Measurements from ENCODE around the gene DDO. TPM values are rescaled to one million over a fixed set of nuclear protein-coding genes. Genes with fewer than 3 reads are reported as not detected.
"Not testable (repeated sequence)": the region's sequence is repeated elsewhere in the genome, so short reads cannot be mapped to it uniquely, and the experiment has no call there.

Gene DDO
- 0.07 TPM in 1 of 2 replicates, not detected in the other for total RNA-seq

- TF ChIP-seq CTCF (conservative IDR thresholded peaks at IDR 0.05; ENCODE audit: low read depth, low read length), result no peak
- peak; percentile 36 for DNase-seq (ENCODE audit: low read depth)
- peak within 1 kb of the TSS; percentile 56 for H3K4me3 ChIP-seq (ENCODE audit: low read depth, low read length)
These were observed at the start of gene DDO for GRCh38 chr6:110415086-110415916. TSS of gene DDO (minus strand) at chr6:110415575. CDS start at chr6:110413462, 2,113 bp downstream.

DNA sequence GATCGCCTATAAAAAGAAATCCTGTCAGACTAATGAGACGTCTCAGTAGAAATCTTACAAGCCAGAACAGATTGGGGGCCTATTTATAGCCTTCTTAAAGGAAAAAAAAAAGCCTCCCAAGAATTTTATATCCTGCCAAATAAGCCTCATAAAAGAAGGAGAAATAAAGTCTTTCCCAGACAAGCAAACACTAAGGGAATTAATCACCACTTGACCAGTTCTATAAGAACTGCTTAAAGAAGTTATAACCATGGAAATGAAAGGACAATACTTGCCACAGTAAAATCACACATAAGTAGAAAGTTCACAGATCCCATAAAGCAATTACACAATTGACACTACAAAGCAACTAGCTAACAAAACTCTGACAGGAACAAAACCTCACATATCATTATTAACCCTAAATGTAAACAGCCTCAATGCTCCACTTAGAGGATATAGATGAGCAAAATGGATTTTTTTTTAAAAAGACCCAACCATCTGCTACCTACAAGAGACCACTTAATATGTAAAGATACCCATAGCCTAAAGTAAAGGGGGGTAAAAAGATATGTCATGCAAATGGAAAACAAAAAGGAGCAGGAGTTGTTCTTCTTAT is 47.6 kb upstream of the DDO start:
- DNase-seq (ENCODE audit: low read depth), result no peak
- TF ChIP-seq CTCF (conservative IDR thresholded peaks at IDR 0.05; ENCODE audit: low read depth, low read length), result no peak
- H3K4me3 ChIP-seq (ENCODE audit: low read depth, low read length), result no peak overlapping the region

DNA sequence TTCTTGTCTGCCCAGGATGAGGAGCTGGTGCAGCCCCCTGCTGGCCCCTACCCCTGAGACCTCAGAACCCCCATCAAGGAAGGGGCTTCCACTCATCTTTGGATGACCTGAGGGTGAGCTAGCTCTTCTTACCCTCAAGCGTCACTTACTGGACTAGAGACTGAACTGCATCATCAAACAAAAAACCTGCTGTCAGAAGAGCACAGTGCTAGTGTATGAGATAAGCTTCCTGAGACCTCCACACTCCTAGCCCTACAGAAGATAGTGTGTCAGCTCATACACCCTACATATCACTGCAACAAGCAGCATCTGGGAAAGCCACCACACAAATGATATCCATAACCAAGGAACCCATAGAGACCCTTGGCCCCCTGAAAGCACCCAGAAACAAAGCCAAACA is 46.0 kb upstream of the DDO start:
- no peak for DNase-seq (ENCODE audit: low read depth)
- no peak for TF ChIP-seq CTCF (conservative IDR thresholded peaks at IDR 0.05; ENCODE audit: low read depth, low read length)
- no peak overlapping the region for H3K4me3 ChIP-seq (ENCODE audit: low read depth, low read length)

DNA sequence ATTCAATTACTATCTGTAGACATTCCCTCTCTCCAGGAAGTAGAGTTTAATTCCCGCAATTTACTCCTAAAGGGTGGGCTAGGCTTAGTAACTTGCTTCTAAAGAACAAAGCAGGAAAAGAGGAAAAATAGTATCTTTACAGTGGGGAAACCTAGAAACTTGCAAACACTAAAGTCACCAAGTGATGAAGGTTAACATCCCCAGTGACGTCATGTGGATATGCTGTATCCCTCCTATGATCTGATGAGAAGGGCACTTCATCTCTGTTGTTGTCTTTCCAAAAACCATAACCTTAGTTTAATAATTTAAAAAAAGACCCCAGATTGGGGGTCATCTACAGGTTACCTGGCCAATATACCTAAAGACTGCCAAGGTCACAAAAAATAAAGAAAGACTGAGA is 43.8 kb upstream of the DDO start:
- no peak for TF ChIP-seq CTCF (conservative IDR thresholded peaks at IDR 0.05; ENCODE audit: low read depth, low read length)
- H3K4me3 ChIP-seq (ENCODE audit: low read depth, low read length), result no peak overlapping the region
- DNase-seq (ENCODE audit: low read depth), result no peak

DNA sequence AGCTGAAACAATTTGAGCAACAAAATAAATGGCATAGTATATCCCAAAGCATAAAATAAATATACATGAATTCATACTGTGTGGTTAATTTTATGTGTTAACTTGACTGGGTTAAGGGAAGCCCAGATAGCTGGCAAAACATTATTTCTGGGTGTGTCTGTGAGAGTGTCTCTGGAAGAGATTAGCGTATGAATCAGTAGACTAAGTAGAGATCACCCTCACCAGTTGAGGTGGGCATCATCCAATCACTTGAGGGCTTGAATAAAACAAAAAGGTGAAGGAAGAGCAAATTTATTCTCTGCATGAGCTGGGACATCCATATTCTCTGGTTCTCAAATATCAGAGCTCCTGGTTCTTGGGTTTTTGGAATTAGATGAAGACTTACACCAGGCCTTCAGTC is 43.1 kb upstream of the DDO start:
- TF ChIP-seq CTCF (conservative IDR thresholded peaks at IDR 0.05; ENCODE audit: low read depth, low read length), result no peak
- no peak overlapping the region for H3K4me3 ChIP-seq (ENCODE audit: low read depth, low read length)
- DNase-seq (ENCODE audit: low read depth), result no peak

DNA sequence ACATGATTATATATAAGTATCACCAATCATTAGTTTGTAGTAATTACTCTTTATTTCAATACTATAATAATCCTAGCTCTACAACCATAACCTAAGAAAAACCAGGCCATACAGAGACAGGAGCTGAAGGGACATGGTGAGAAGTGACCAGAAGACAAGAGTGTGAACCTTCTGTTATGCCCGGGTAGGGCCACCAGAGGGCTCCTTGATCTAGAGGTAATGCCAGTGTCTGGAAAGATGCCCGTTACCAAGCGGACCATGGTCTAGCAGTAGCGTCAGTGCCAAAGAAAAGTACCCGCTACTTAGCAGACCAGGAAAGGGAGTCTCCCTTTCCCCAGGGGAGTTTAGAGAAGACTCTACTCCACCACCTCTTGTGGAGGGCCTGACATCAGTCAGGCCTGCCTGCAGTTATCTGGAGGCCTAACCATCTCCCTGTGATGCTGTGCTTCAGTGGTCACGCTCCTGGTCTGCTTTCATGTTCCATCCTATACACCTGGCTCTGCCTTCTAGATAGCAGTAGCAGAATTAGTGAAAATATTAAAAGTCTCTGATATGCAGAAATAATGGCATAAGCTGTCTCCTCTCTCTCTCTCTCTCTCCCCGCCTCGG is 42.3 kb upstream of the DDO start:
- DNase-seq (ENCODE audit: low read depth), result peak; percentile 37
- H3K4me3 ChIP-seq (ENCODE audit: low read depth, low read length), result not testable (repeated sequence)
- TF ChIP-seq CTCF (conservative IDR thresholded peaks at IDR 0.05; ENCODE audit: low read depth, low read length), result peak; percentile 71
